HepG2 (cell line): ENCODE data around the gene RTEL1. TPM values are rescaled to one million over a fixed set of nuclear protein-coding genes. Genes with fewer than 3 reads are reported as not detected.

ENCODE experiments used
- ATAC-seq: fragments of 200-7000 bp; cut with Tn5 transposase; 3 replicates; pipeline ENCODE4 v1.9.1; 2020; ENCODE audit warnings: mild to moderate bottlenecking, moderate library complexity
- BruUV-seq: library from RNA; stranded (reverse); fragments of 400-500 nt; replicated peaks from 2 replicates; lab custom pipeline; 2021; lab: Mats Ljungman, UMichigan
- CTCF ChIA-PET: fragments of 300-600 bp; formaldehyde crosslinking; extraction: SDS; loops from one replicate; lab custom pipeline; 2021; ENCODE audit warnings: low total read pairs, inconsistent platforms, low intra/inter-chr PET ratio; lab: Yijun Ruan, JAX
- POLR2A ChIA-PET: fragments of 350-600 bp; sonication (Branson Sonifier 250); formaldehyde crosslinking; loops from one replicate; lab custom pipeline; 2020; ENCODE audit warnings: antibody characterized with exemption, inconsistent platforms; lab: Yijun Ruan, JAX
- DNase-seq: peaks from one replicate; pipeline ENCODE4 v3.0.0-alpha.2; 2015; ENCODE audit warnings: low spot score
- FAIRE-seq: peaks from 3 replicates; lab custom pipeline; 2011; peaks lifted over from hg19 to GRCh38; lab: Jason Lieb, UNC
- H2AFZ ChIP-seq: one replicate; pipeline ENCODE4 v1.6.1; 2011; ENCODE audit warnings: low read length, inconsistent platforms
- H3K27ac ChIP-seq: fragments of 300-600 bp; 3 replicates; pipeline ENCODE4 v1.8.0; 2011; ENCODE audit warnings: mixed run types, mild to moderate bottlenecking, mixed read lengths, low read length, inconsistent platforms; ENCODE audit not compliant: insufficient read depth; ENCODE audit errors: extremely low read length
- H3K27me3 ChIP-seq, 2 experiments: fragments of 200-600 bp in 1 of 2; 2 replicates in 1 of 2; 3 replicates in 1 of 2; pipeline versions ENCODE4 v1.6.0 to v1.8.0; 2011; ENCODE audit warnings: low read length in 2 of 2, mild to moderate bottlenecking in 2 of 2, moderate library complexity in 2 of 2, inconsistent platforms in 1 of 2; ENCODE audit not compliant: insufficient read depth in 2 of 2, control insufficient read depth in 1 of 2
- H3K36me3 ChIP-seq, 2 experiments: fragments of 200-600 bp in 1 of 2; replicated peaks in 1 of 2; 2 replicates in 1 of 2; 3 replicates in 1 of 2; pipeline versions ENCODE4 v1.5.1 to v1.8.0; 2011; ENCODE audit warnings: low read length in 2 of 2, inconsistent platforms in 1 of 2; ENCODE audit not compliant: insufficient read depth in 2 of 2, control insufficient read depth in 1 of 2
- H3K4me1 ChIP-seq: 2 replicates; pipeline ENCODE4 v1.5.1; 2012; ENCODE audit warnings: low read length, inconsistent platforms; ENCODE audit not compliant: insufficient read depth
- H3K4me2 ChIP-seq: 2 replicates; pipeline ENCODE4 v1.6.0; 2011; ENCODE audit warnings: low read depth, low read length, inconsistent platforms
- H3K4me3 ChIP-seq, 3 experiments: fragments of 200-600 bp in 1 of 3; sonication (generic), shearing (Covaris generic) in 1 of 3; replicated peaks in 1 of 3; 2 replicates each; pipeline ENCODE4 v1.5.1; 2011 to 2016; ENCODE audit warnings: low read length in 3 of 3, inconsistent platforms in 2 of 3, low read depth in 2 of 3, mild to moderate bottlenecking in 2 of 3, control low read depth in 1 of 3, mixed read lengths in 1 of 3; ENCODE audit not compliant: insufficient read depth in 1 of 3
- H3K79me2 ChIP-seq: one replicate; pipeline ENCODE4 v1.6.1; 2011; ENCODE audit warnings: low read length, inconsistent platforms; ENCODE audit not compliant: insufficient read depth
- H3K9ac ChIP-seq: 2 replicates; pipeline ENCODE4 v1.6.0; 2011; ENCODE audit warnings: mild to moderate bottlenecking, low read depth, low read length, inconsistent platforms; ENCODE audit not compliant: insufficient read depth
- H3K9me3 ChIP-seq: 2 replicates; pipeline ENCODE4 v1.5.1; 2012; ENCODE audit warnings: mild to moderate bottlenecking, low read length
- H4K20me1 ChIP-seq: 2 replicates; pipeline ENCODE4 v1.6.0; 2011; ENCODE audit warnings: inconsistent platforms, mild to moderate bottlenecking, low read length, moderate library complexity; ENCODE audit not compliant: insufficient read depth
- CEBPG ChIP-seq: IDR thresholded peaks from 2 replicates; pipeline ENCODE4 v1.6.1; 2016
- DRAP1 ChIP-seq: IDR thresholded peaks from 2 replicates; pipeline ENCODE4 v1.6.1; 2016; ENCODE audit warnings: missing genetic modification reagents, missing compliant biosample characterization
- GMEB2 ChIP-seq: IDR thresholded peaks from 2 replicates; pipeline ENCODE4 v1.6.1; 2016; ENCODE audit warnings: missing biosample characterization, missing genetic modification reagents, low read depth
- HDAC2 ChIP-seq: sonication (generic); formaldehyde crosslinking; IDR thresholded peaks from 2 replicates; pipeline ENCODE4 v1.4.0; 2020; ENCODE audit warnings: missing genetic modification reagents
- HMGXB4 ChIP-seq, 2 experiments: sonication (generic) in 1 of 2; formaldehyde crosslinking in 1 of 2; IDR thresholded peaks; 2 replicates each; pipeline versions ENCODE4 v1.4.0 to v1.6.1; 2018 to 2020; ENCODE audit warnings: missing genetic modification reagents in 2 of 2, borderline replicate concordance in 1 of 2, low read depth in 1 of 2, mild to moderate bottlenecking in 1 of 2, missing biosample characterization in 1 of 2
- NFIB ChIP-seq: sonication (generic); formaldehyde crosslinking; IDR thresholded peaks from 2 replicates; pipeline ENCODE4 v1.9.0; 2021; ENCODE audit warnings: missing genetic modification reagents, mild to moderate bottlenecking, borderline replicate concordance
- PLSCR1 ChIP-seq: sonication (generic); formaldehyde crosslinking; IDR thresholded peaks from 2 replicates; pipeline ENCODE4 v1.5.0; 2020; ENCODE audit warnings: missing genetic modification reagents, mild to moderate bottlenecking, borderline replicate concordance
- RBFOX2 ChIP-seq: fragments of 200-400 bp; formaldehyde crosslinking; IDR thresholded peaks from 2 replicates; pipeline ENCODE4 v1.6.1; 2017; ENCODE audit warnings: low read depth, mild to moderate bottlenecking, low read length
- SAP130 ChIP-seq: IDR thresholded peaks from 2 replicates; pipeline ENCODE4 v1.6.1; 2016; ENCODE audit warnings: low read depth
- SRSF9 ChIP-seq: fragments of 200-400 bp; formaldehyde crosslinking; IDR thresholded peaks from 2 replicates; pipeline ENCODE4 v1.6.1; 2018; ENCODE audit warnings: borderline replicate concordance, mild to moderate bottlenecking, low read depth, low read length; ENCODE audit not compliant: insufficient read depth, poor library complexity, severe bottlenecking
- ZBTB34 ChIP-seq: sonication (generic); formaldehyde crosslinking; IDR thresholded peaks from 2 replicates; pipeline ENCODE4 v1.8.0; 2022; ENCODE audit warnings: mild to moderate bottlenecking, missing genetic modification reagents
- ZEB1 ChIP-seq: IDR thresholded peaks from 2 replicates; pipeline ENCODE4 v1.6.1; 2012; ENCODE audit warnings: mild to moderate bottlenecking, low read depth, inconsistent platforms; ENCODE audit not compliant: insufficient replicate concordance
- ZNF446 ChIP-seq: sonication (generic); formaldehyde crosslinking; IDR thresholded peaks from 2 replicates; pipeline ENCODE4 v1.5.0; 2020; ENCODE audit warnings: mild to moderate bottlenecking, missing genetic modification reagents
- ZNF563 ChIP-seq: sonication (generic); formaldehyde crosslinking; IDR thresholded peaks from 2 replicates; pipeline ENCODE4 v1.8.0; 2022; ENCODE audit warnings: mild to moderate bottlenecking, moderate library complexity, missing genetic modification reagents
- ZNF572 ChIP-seq: sonication (generic); formaldehyde crosslinking; IDR thresholded peaks from 2 replicates; pipeline ENCODE4 v1.5.1; 2020; ENCODE audit warnings: mild to moderate bottlenecking, missing genetic modification reagents
- ZNF691 ChIP-seq: sonication (generic); formaldehyde crosslinking; IDR thresholded peaks from 2 replicates; pipeline ENCODE4 v1.4.0; 2020; ENCODE audit warnings: missing genetic modification reagents, low read depth, mild to moderate bottlenecking, borderline replicate concordance
- ZNF713 ChIP-seq: sonication (generic); formaldehyde crosslinking; IDR thresholded peaks from 2 replicates; pipeline ENCODE4 v1.4.0; 2020; ENCODE audit warnings: mild to moderate bottlenecking, missing genetic modification reagents
- WGBS: methylation state at CpG from one replicate; pipeline ENCODE4 v1.1.6; 2017; ENCODE audit warnings: low lambda C conversion rate; 5-methylcytosine and 5-hydroxymethylcytosine counted together
- in situ Hi-C: cut with HindIII; loops from 2 replicates; pipeline ENCODE4 v1.10.0; 2017; ENCODE audit warnings: low pct_unique_long_range_greater_than_20kb; ENCODE audit not compliant: extremely low pct_ligation_motif_present
- intact Hi-C: fragments of 100-400 bp; cut with micrococcal nuclease; formaldehyde crosslinking; loops from one replicate; pipeline ENCODE4 v1.10.0; 2022; ENCODE audit not compliant: unreplicated experiment
- polyA plus RNA-seq, 8 experiments: library from polyadenylated mRNA; depleted of rRNA in 3 of 8; stranded (reverse) in 7 of 8; unstranded in 1 of 8; fragments of >200 nt; fragmentation: Illumina TruSeq in 4 of 8; extraction: Trizol in 4 of 8; gene quantifications; 2 replicates each; pipeline versions ENCODE4 v1.2.1 to v1.2.3, GENCODE V29; 2011 to 2016; ENCODE audit warnings: low read depth in 4 of 8, missing spikeins in 1 of 8, mixed read lengths in 1 of 8; ENCODE audit not compliant: insufficient read depth in 1 of 8
- total RNA-seq, 5 experiments: library from RNA; depleted of rRNA; stranded (reverse); fragments of >200 nt; fragmentation: Illumina TruSeq; extraction: Trizol; gene quantifications; 2 replicates each; pipeline ENCODE4 v1.2.3, GENCODE V29; 2016; ENCODE audit warnings: low read depth in 1 of 5

The RTEL1 gene
- total and polyA plus RNA-seq, 2 of the 13 experiments (the other 11 are each of a cell fraction or from before 2014, with no cell fraction given), result 21.8 to 36.4 TPM

- H3K9me3 ChIP-seq, result no peaks in the 10 kb centered on the region
- POLR2A ChIA-PET, result interaction anchor here (1.5 to 12.4 kb wide), 2 partner anchors 31 to 40 kb away, joined by 5 to 190 read pairs; partner anchors contain the start of genes LIME1 and SLC2A4RG
- CTCF ChIA-PET, result no interaction called here
- FAIRE-seq (no peak), DNase-seq (no peak), ATAC-seq (no peak)
- in situ Hi-C loops, result loop anchor here (5.0 to 10.0 kb wide), 3 partner anchors 38 to 153 kb away; no protein-coding TSS in a partner anchor
- intact Hi-C loops, result no loop called here
- no TSS peak for BruUV-seq
- H3K4me2 ChIP-seq, result no peak overlapping the region
- 77% methylated on average over 6 of the region's 6 CpGs for WGBS
- H3K4me3 ChIP-seq, result no peak overlapping the region
- H3K27ac ChIP-seq, result no peak overlapping the region
- no peak overlapping the region for H2AFZ ChIP-seq
- no peaks in the 10 kb centered on the region; a peak in 1 of 5 replicates for H3K27me3 ChIP-seq
- peaks cover 38% of the 10 kb centered on the region for H3K79me2 ChIP-seq
- H4K20me1 ChIP-seq, result peaks cover 10% of the 10 kb centered on the region; the same call in 1 of the 2 replicates
- H3K9ac ChIP-seq, result no peak overlapping the region
- TF ChIP-seq NFIB (no peak), PLSCR1 (no peak), GMEB2 (no peak), ZNF691 (CRISPR knock-in tag) (0 out of 2 replicates have a peak, but pooled peaks have one; percentile 50), DRAP1 (CRISPR knock-in tag) (no peak), ZNF563 (no peak), SRSF9 (no peak), RBFOX2 (peak; percentile 65), ZNF713 (CRISPR knock-in tag) (no peak), SAP130 (CRISPR knock-in tag) (no peak), CEBPG (no peak), ZEB1 (no peak), HDAC2 (CRISPR knock-in tag) (no peak), ZNF446 (CRISPR knock-in tag) (no peak), ZBTB34 (CRISPR knock-in tag) (no peak), HMGXB4 (CRISPR knock-in tag; IDR thresholded peaks at IDR 0.05; ENCODE audit: borderline replicate concordance in 1 of 2, low read depth in 1 of 2) (no peak), ZNF572 (CRISPR knock-in tag) (no peak)
- peaks cover 22% of the 10 kb centered on the region for H3K4me1 ChIP-seq
- peaks cover 20 to 38% of the 10 kb centered on the region in 2 experiments for H3K36me3 ChIP-seq
These were observed 46.6 kb downstream of the RTEL1 start for GRCh38 chr20:63704749-63705117.
